Right ventricle myocardium superior (tissue), 1 donor: ENCODE data around the gene PTMS. TPM values are rescaled to one million over a fixed set of nuclear protein-coding genes. Genes with fewer than 3 reads are reported as not detected.

Experiments used
- ATAC-seq: fragments of 200-7000 bp; cut with Tn5 transposase; one replicate; pipeline ENCODE4 v1.9.1; 2020; ENCODE audit warnings: mild to moderate bottlenecking; ENCODE audit not compliant: poor library complexity
- DNase-seq: peaks from one replicate; pipeline ENCODE4 v3.0.0-alpha.2; 2020
- intact Hi-C: fragments of 100-400 bp; cut with DNase I; formaldehyde crosslinking; loops from one replicate; pipeline ENCODE4 v1.11.2; 2022
- total RNA-seq: library from RNA; stranded (reverse); fragmentation: NEBNext Ultra II Directional; extraction: Animal tissue kit (Norgen Biotek cat#: 25700); gene quantifications from one replicate; pipeline ENCODE4 v1.2.1, GENCODE V29; 2021
- donor health status: DM: no; HTN: yes; CAD: no; lungs with severe emphysema.

PTMS gene
- total RNA-seq, 1 donor from 2014 or later = 108 TPM

DNA sequence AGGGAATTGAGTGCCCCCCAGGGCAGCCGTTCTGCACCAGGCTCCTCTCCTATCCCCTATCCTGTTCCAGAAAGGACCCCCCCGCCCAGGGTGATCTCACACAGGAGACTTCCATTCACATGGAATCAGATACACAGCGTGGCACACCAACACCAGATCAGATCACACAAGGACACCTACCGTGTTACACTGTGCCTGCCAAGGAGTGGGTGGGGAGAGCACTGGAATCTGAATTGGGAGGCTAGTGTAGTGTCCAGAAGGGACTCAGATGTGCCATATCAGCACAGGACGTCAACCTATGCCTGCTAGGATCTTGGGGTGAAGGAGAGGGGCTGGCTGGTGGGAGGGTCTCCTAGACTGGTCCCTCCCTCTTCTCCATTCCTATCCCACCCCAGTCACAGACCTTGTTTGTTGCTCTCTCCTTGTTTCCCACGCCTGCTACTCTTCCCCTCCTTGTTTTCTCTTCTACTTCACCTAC is 2.3 kb downstream of the PTMS start:
- intact Hi-C loops = no loop called here
- DNase-seq = no peak
- ATAC-seq = no peak

GRCh38 chr12:6768990-6769389 is 2.8 kb downstream of the PTMS start:
- peak; percentile 75 for DNase-seq

DNA sequence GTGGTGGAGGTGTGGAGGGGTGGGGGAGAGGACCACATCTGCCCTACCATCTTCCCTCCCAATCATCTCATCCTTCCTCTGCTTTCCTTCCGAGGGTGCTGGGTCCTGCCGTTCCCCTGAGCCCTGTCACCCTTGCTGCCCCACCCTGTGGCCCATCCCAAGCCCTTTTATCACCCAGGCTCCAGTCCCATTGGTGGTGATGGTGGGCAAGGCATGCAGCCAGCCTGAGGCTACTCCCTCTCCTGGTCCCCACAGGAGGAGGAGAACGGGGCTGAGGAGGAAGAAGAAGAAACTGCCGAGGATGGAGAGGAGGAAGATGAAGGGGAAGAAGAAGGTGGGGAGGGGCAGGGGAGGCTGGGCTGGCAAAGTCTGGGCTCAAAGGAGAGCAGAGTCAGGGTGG is 3.5 kb downstream of the PTMS start:
- intact Hi-C loops = no loop called here
- no peak for ATAC-seq
- DNase-seq = no peak

More at GRCh38 chr12:6768990-6769389, 2.8 kb downstream of the PTMS start:
- intact Hi-C loops = no loop called here
- no peak for ATAC-seq

- ATAC-seq (no peak), DNase-seq (no peak)
- intact Hi-C loops = no loop called here
These were observed 3.9 kb downstream of the PTMS start for GRCh38 chr12:6770094-6770493.

DNA sequence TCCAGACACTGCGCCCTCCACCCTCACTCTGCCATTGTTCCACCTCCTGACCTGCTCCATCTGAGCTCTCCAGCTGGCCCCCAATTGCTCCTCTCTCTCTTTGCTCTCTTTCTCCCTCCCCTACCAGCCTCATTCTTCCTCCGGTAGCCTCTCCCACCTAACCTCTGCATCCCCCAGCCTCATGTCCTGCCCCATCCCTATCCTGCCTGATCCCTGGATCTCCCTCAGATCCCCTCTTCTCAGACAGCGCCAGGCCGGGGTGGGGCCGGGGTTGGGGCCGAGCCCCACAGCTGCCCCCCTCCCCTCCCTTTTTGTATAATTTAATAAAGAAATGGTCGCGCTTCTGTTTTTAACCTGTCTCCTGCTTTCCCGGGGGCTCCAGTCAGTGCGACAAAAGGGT is 4.4 kb downstream of the PTMS start:
- no peak for ATAC-seq
- no peak for DNase-seq
- intact Hi-C loops = no loop called here

- DNase-seq (no peak), ATAC-seq (no peak)
- intact Hi-C loops = no loop called here
These were observed 4.9 kb downstream of the PTMS start for GRCh38 chr12:6771091-6771495.

DNA sequence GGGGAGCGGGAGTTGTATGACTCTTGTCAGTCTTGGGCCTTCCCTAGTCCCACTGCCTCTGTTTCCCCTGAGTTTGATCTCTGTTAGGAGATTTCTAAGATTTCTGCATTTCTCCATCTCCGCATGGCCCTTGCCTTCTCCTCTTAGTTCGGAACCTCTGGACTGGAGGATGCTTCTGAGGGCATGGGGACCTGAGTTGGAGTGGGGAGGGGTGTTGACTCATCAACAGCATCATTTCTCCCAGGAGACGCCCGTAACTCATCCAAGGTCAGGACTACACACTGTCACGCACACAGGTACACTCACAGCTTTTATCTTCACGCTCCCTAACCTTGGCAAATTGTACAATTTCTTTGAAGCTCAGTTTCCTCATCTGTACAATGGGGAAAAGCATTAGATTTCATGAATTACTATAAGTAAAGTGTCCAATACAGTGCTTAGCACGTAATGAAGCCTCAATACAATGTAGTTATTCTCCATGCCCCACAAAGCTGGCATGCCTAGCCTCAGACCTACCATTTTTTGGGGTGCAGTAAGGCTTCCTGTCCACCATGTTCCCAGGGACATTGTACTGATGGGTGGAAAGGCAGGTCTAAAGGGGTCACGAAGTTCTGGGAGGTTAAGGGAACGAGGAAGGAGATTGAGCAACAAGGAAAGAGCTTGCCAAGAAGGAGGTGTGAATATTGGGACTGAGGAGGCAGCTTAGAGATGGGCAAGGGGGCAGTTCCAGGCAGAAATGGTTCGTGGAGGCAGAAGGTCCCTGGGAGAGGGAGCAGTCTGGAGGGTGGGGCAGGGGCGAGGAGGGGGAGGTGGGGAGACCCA is 5.6 kb downstream of the PTMS start:
- intact Hi-C loops = no loop called here
- DNase-seq = no peak
- ATAC-seq = peak; percentile 17

DNA sequence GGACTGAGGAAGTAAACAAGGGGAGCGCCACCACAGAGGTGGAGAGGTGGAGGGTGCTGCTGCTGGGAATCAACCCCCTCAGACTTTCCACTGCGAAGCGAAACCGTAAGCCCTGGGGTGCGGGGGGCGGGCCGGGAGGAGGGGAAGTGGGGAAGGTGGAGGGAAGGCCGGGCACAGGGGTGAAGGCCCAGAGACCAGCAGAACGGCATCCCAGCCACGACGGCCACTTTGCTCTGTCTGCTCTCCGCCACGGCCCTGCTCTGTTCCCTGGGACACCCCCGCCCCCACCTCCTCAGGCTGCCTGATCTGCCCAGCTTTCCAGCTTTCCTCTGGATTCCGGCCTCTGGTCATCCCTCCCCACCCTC is 6.2 kb downstream of the PTMS start, which contains the start of gene LAG3:
LAG3 (plus strand) TSS at position 190 of the 365 bp plus-strand sequence. CDS start 333 bp downstream, outside the sequence.
- ATAC-seq (peak; percentile 10), DNase-seq (no peak)
- intact Hi-C loops = no loop called here

- no peak for ATAC-seq
- intact Hi-C loops = no loop called here
- DNase-seq = no peak
These were observed 6.8 kb downstream of the PTMS start for GRCh38 chr12:6772726-6773589.

DNA sequence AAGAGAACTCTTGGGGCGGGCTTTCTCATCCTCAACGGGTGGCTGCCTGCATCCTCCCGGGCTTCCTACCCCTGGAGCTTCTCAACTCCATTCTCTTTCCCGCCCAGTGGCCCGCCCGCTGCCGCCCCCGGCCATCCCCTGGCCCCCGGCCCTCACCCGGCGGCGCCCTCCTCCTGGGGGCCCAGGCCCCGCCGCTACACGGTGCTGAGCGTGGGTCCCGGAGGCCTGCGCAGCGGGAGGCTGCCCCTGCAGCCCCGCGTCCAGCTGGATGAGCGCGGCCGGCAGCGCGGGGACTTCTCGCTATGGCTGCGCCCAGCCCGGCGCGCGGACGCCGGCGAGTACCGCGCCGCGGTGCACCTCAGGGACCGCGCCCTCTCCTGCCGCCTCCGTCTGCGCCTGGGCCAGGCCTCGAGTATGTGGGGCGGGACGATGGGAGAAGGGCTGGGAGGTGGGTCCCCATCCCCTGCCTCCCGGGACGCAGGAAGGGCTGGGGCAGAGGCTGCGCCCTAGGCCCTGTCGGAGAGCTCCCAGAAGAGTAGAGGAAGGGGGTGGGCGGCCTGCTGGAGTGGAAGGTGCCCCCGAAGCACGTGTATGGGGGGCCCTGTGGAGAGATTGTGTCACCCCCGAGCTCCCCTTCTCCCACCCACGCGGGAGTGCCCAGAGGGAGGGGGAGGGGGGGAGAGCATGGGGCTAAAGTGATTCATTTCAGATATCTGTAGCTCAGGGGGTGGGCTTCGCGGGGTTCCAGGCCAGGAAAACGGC is 7.6 kb downstream of the PTMS start:
- DNase-seq (no peak), ATAC-seq (no peak)
- intact Hi-C loops = no loop called here

- no peak for ATAC-seq
- DNase-seq = no peak
- intact Hi-C loops = loop anchor here (5.0 kb wide), 1 partner anchor 37 kb away; no protein-coding TSS in a partner anchor
These were observed 8.4 kb downstream of the PTMS start for GRCh38 chr12:6774499-6775062.

DNA sequence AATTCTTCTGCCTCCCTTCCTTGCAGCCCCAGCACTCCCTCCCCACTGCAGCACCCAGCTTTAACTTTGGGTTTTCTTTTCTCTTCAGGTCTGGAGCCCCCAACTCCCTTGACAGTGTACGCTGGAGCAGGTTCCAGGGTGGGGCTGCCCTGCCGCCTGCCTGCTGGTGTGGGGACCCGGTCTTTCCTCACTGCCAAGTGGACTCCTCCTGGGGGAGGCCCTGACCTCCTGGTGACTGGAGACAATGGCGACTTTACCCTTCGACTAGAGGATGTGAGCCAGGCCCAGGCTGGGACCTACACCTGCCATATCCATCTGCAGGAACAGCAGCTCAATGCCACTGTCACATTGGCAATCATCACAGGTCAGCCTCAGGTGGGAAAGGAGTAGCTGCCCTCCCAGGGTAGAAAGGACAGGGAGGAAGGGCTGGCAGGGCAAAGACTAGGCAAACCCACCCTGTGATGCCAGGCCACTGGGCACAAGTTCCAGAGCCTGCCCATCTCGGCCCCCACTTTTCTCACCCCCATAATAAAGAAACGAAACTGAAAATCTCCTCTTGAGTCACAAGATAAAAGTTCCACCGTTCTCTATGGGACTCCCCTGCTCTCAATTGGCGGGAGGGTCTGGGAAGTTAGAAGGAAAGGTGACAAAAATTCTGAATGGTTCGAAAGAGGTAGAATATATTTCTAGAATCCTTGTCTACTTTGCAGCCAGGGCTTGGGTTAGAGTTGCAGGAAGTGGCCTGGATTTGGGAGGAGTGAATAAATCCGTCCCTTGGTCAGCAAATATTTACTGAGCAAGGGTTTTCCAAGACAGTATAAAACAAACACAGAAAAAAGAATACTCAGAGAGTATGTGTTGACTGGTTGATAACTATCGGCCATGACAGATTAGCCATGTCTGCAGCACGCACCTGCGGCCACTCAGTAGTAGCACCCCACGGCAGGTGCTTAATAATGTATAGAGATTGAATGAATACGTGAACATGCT is 9.3 kb downstream of the PTMS start:
- no peak for ATAC-seq
- no peak for DNase-seq
- intact Hi-C loops = loop anchor here (5.0 kb wide), 1 partner anchor 38 kb away; no protein-coding TSS in a partner anchor

GRCh38 chr12:6777386-6777785 is 11.2 kb downstream of the PTMS start:
- DNase-seq = no peak
- ATAC-seq = no peak
- intact Hi-C loops = loop anchor here (5.0 kb wide), 1 partner anchor 40 kb away; no protein-coding TSS in a partner anchor

DNA sequence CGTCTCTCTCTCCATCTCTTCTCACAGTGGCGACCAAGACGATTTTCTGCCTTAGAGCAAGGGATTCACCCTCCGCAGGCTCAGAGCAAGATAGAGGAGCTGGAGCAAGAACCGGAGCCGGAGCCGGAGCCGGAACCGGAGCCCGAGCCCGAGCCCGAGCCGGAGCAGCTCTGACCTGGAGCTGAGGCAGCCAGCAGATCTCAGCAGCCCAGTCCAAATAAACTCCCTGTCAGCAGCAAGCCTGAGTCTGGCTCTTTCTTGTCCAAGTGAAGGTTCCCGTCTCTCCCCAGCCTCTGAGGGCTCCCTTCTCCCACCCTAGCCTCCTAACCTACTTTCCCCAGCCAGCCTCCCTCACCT is 12.0 kb downstream of the PTMS start:
- DNase-seq = no peak
- peak; percentile 67 for ATAC-seq
- intact Hi-C loops = loop anchor here (2.0 to 5.0 kb wide), 2 partner anchors 25 to 41 kb away; partner anchors contain the start of gene MLF2

- ATAC-seq (peak; percentile 98), DNase-seq (peak; percentile 96)
- intact Hi-C loops = loop anchor here (2.0 to 5.0 kb wide), 2 partner anchors 26 to 42 kb away; partner anchors contain the start of gene MLF2
These were observed 12.7 kb downstream of the PTMS start for GRCh38 chr12:6778574-6779550.
